GM12801 (cell line): ENCODE data around the gene DBF4B.

ENCODE experiments used
- CTCF ChIP-seq: IDR thresholded peaks from one replicate; pipeline ENCODE4 v1.5.1; 2011; ENCODE audit warnings: control low read depth; ENCODE audit not compliant: insufficient read length; ENCODE audit errors: extremely low read depth

The DBF4B gene

DNA sequence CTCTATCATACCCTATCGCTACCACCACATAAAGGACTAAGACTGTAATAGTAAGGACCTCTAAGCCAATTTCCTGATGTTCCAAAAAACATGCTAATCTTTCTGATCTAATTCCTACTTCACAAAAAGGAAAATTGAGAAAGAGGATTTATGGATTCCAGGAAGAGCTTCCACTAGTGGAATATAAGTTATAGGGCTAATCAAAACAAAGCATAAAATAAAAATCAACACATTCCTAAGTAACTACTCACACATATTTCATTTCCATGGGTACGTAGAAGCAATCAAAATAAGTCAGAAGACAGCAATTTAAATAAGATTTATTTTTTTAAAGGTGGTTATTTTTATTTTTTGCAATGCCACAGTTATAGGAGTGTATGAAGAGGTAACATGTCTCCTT lies 31.3 kb upstream of the DBF4B start:
- no peak for TF ChIP-seq CTCF

DNA sequence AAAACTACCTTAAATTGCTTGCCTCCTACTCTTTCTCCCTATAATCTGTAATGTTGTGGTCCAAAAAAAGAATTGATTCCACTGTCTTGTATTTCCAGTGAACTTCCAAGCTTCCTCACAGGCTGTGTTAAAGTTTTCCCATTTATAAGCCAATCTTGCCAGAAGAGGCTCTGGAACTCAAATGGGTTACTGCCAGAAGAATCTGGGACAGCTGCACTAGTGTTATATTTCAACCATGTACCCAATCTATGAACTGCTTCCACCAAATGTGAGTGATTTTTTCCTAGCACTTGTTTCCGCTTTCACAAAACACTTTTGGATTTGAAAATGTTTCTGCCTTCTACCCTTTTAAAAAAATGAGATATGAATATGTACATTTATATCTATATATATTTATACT lies 20.7 kb upstream of the DBF4B start:
- TF ChIP-seq CTCF, result no peak

GRCh38 chr17:44688200-44688599 lies 20.3 kb upstream of the DBF4B start:
- TF ChIP-seq CTCF, result no peak

DNA sequence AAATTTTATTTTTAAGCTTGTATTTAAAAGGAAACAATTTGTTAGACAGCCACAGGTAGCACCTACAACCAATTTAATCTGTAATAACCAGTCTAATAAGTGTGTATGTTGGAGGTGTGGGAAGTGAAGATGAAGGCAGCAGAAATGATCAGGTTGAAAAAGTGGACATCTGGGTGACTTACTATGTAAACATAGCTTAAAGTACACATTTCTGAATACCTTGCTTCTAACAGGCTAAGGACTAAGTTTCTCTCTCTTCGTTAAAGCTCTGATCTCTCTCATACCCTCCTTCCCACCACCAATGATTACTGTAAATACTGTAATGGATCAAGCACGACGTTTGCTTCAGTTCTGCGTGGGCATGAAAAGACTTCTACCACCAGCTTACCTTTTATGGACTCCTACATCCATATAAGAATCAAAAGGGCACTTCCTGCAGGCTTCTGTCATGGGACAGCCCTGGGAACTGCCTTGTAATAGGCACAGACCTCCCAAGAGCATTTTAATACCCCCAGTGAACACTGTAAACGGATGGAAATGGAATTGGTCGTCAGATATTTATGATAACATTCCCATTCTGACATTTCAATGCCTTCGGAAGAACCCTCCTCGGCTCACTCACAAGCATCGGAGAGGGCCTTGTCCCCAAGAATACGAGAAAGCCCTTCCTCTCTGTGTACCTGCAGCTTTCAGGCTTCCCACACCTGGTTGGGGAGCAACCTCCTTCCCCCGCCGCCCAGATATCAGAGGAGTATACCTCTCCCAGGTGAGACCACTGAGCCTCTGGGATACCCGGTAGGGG lies 19.6 kb upstream of the DBF4B start:
- TF ChIP-seq CTCF, result no peak

GRCh38 chr17:44689477-44690217 lies 18.8 kb upstream of the DBF4B start, which contains the start of gene CCDC43:
Gene CCDC43, minus strand, starts transcription at chr17:44689776. Its CDS starts 23 bp downstream, at chr17:44689753.
- no peak for TF ChIP-seq CTCF

GRCh38 chr17:44693609-44694008 lies 14.9 kb upstream of the DBF4B start:
- TF ChIP-seq CTCF, result no peak

GRCh38 chr17:44707755-44708400 lies 587 bp upstream of the DBF4B start:
- TF ChIP-seq CTCF, result no peak
